Upper lobe of left lung (tissue), 6 donors: Measurements from ENCODE around the gene RASSF5. TPM values are rescaled to one million over a fixed set of nuclear protein-coding genes. Genes with fewer than 3 reads are reported as not detected.

Experiments used
- ATAC-seq, 2 donors: fragments of 200-7000 bp; cut with Tn5 transposase; one replicate each; pipeline ENCODE4 v1.9.1; 2022; ENCODE audit warnings: mild to moderate bottlenecking in 2 of 2, moderate library complexity in 2 of 2; ENCODE audit not compliant: low FRiP score in 2 of 2
- DNase-seq, 2 donors: peaks; one replicate each; pipeline ENCODE4 v3.0.0-alpha.2; 2019 to 2020
- H3K27ac ChIP-seq, 4 donors: fragments of 200-600 bp; sonication (generic); one replicate each; pipeline ENCODE4 v1.5.1; 2016 to 2019
- H3K27me3 ChIP-seq, 4 donors: fragments of 200-600 bp; sonication (generic); one replicate each; pipeline ENCODE4 v1.5.1; 2017 to 2019
- H3K36me3 ChIP-seq, 4 donors: fragments of 200-600 bp; sonication (generic); one replicate each; pipeline ENCODE4 v1.5.1; 2016 to 2019
- H3K4me1 ChIP-seq, 4 donors: fragments of 200-600 bp; sonication (generic); one replicate each; pipeline ENCODE4 v1.5.1; 2018 to 2019
- H3K4me3 ChIP-seq, 4 donors: fragments of 200-600 bp; sonication (generic); one replicate each; pipeline ENCODE4 v1.5.1; 2017 to 2019; ENCODE audit warnings: mild to moderate bottlenecking in 2 of 4, moderate library complexity in 1 of 4
- H3K9me3 ChIP-seq, 4 donors: fragments of 200-600 bp; sonication (generic); one replicate each; pipeline ENCODE4 v1.5.1; 2018 to 2019
- CTCF ChIP-seq, 6 experiments: fragments of 450-650 bp in 4 of 6; fragments of 200-600 bp in 2 of 6; sonication (generic) in 2 of 6; IDR thresholded peaks; one replicate each; pipeline ENCODE4 v1.5.1; 2016 to 2019; ENCODE audit warnings: antibody characterized with exemption in 6 of 6
- EP300 ChIP-seq, 4 donors: sonication (generic); formaldehyde crosslinking; IDR thresholded peaks; one replicate each; pipeline ENCODE4 v1.5.1; 2017; ENCODE audit warnings: antibody characterized with exemption in 4 of 4, control low read depth in 2 of 4
- POLR2A ChIP-seq, 4 donors: fragments of 450-650 bp; IDR thresholded peaks; one replicate each; pipeline ENCODE4 v1.5.1; 2016 to 2017; ENCODE audit warnings: antibody characterized with exemption in 4 of 4, mild to moderate bottlenecking in 2 of 4
- POLR2AphosphoS5 ChIP-seq, 2 donors: sonication (generic); formaldehyde crosslinking; IDR thresholded peaks; one replicate each; pipeline ENCODE4 v1.5.1; 2017; ENCODE audit warnings: antibody characterized with exemption in 2 of 2
- WGBS, 2 donors: methylation state at CpG; one replicate each; pipeline ENCODE4 v1.1.5; 2017 to 2018; 5-methylcytosine and 5-hydroxymethylcytosine counted together
- total RNA-seq, 6 donors: library from RNA; depleted of rRNA in 4 of 6; stranded (reverse); fragments of >200 nt in 4 of 6; gene quantifications; one replicate each; pipeline versions ENCODE4 v1.1.0 to v1.2.1, GENCODE V29; 2016 to 2021
- donor health status: DM: no; HTN: no; CAD: no; lungs with moderate emphysema.
- donor health status: DM: no; HTN: yes; CAD: no; lungs with severe emphysema.

The RASSF5 gene
- total RNA-seq, 6 donors from 2014 or later = 47.2 to 61.1 (median 54.9) TPM

GRCh38 chr1:206496131-206496793 lies 11.1 kb upstream of the RASSF5 start:
- ATAC-seq = no peak
- H3K27ac ChIP-seq = peak overlapping the region in 3 of 4 donors; percentile 25 to 58 (median 43)
- H3K4me3 ChIP-seq = no peak overlapping the region
- peaks cover 0 to 16% (median 4%) of the 10 kb centered on the region in 4 donors for H3K36me3 ChIP-seq
- H3K27me3 ChIP-seq = no peaks in the 10 kb centered on the region
- TF ChIP-seq POLR2AphosphoS5 (IDR thresholded peaks at IDR 0.05) = peak in 1 of 2 donors; percentile 11
- TF ChIP-seq CTCF (IDR thresholded peaks at IDR 0.05) = no peak
- no peak for TF ChIP-seq EP300 (IDR thresholded peaks at IDR 0.05)
- H3K9me3 ChIP-seq = no peaks in the 10 kb centered on the region
- 38 to 50% methylated on average over 6 of the region's 6 CpGs for WGBS, 2 donors
- no peak for DNase-seq
- peaks cover 24 to 42% (median 27%) of the 10 kb centered on the region in 4 donors for H3K4me1 ChIP-seq

GRCh38 chr1:206497363-206497762 lies 10.0 kb upstream of the RASSF5 start:
- WGBS, 2 donors = 75 to 89% methylated on average over 4 of the region's 4 CpGs
- ATAC-seq = no peak
- Histone ChIP-seq H3K9me3 (no peaks in the 10 kb centered on the region), H3K36me3 (peaks cover 0 to 7% (median 3%) of the 10 kb centered on the region in 4 donors), H3K4me1 (peaks cover 31 to 51% (median 36%) of the 10 kb centered on the region in 4 donors), H3K27ac (peak overlapping the region in 2 of 4 donors; percentile 30 to 44), H3K27me3 (no peaks in the 10 kb centered on the region), H3K4me3 (no peak overlapping the region)
- TF ChIP-seq CTCF (IDR thresholded peaks at IDR 0.05) (no peak), POLR2AphosphoS5 (IDR thresholded peaks at IDR 0.05) (no peak), EP300 (IDR thresholded peaks at IDR 0.05) (no peak), POLR2A (IDR thresholded peaks at IDR 0.05) (no peak)
- no peak for DNase-seq

GRCh38 chr1:206497774-206498173 lies 9.6 kb upstream of the RASSF5 start:
- Histone ChIP-seq H3K4me3 (no peak overlapping the region), H3K4me1 (peaks cover 31 to 55% (median 38%) of the 10 kb centered on the region in 4 donors), H3K27me3 (no peaks in the 10 kb centered on the region), H3K9me3 (no peaks in the 10 kb centered on the region), H3K27ac (peak overlapping the region in 3 of 4 donors; percentile 30 to 50 (median 44)), H3K36me3 (peaks cover 0 to 5% (median 2%) of the 10 kb centered on the region in 4 donors)
- ATAC-seq = peak in 1 of 2 donors; percentile 38
- TF ChIP-seq POLR2AphosphoS5 (IDR thresholded peaks at IDR 0.05) (peak; percentile 16 to 26), POLR2A (IDR thresholded peaks at IDR 0.05) (no peak), EP300 (IDR thresholded peaks at IDR 0.05) (peak in 1 of 4 donors; percentile 75), CTCF (IDR thresholded peaks at IDR 0.05) (no peak)
- peak in 1 of 2 donors; percentile 69 for DNase-seq
- WGBS, 2 donors = 85 to 87% methylated on average over 3 of the region's 3 CpGs

- no peak for ATAC-seq
- Histone ChIP-seq H3K27me3 (no peaks in the 10 kb centered on the region), H3K4me1 (peaks cover 34 to 62% (median 44%) of the 10 kb centered on the region in 4 donors), H3K36me3 (no peaks in the 10 kb centered on the region), H3K27ac (peak overlapping the region in 1 of 4 donors; percentile 50), H3K9me3 (no peaks in the 10 kb centered on the region), H3K4me3 (no peak overlapping the region)
- no peak for TF ChIP-seq EP300 (IDR thresholded peaks at IDR 0.05)
- TF ChIP-seq CTCF (IDR thresholded peaks at IDR 0.05) = no peak
- no peak for DNase-seq
- 69 to 82% methylated on average over 2 of the region's 2 CpGs for WGBS, 2 donors
Observed at GRCh38 chr1:206498685-206499084, 8.6 kb upstream of the RASSF5 start.

GRCh38 chr1:206500046-206500445 lies 7.3 kb upstream of the RASSF5 start:
- H3K27ac ChIP-seq = no peak overlapping the region
- TF ChIP-seq EP300 (IDR thresholded peaks at IDR 0.05) (no peak), POLR2A (IDR thresholded peaks at IDR 0.05) (no peak), CTCF (IDR thresholded peaks at IDR 0.05) (no peak)

More at GRCh38 chr1:206500046-206500445, 7.3 kb upstream of the RASSF5 start:
- Histone ChIP-seq H3K4me3 (no peak overlapping the region), H3K27me3 (no peaks in the 10 kb centered on the region), H3K36me3 (no peaks in the 10 kb centered on the region), H3K9me3 (no peaks in the 10 kb centered on the region), H3K4me1 (peaks cover 36 to 71% (median 55%) of the 10 kb centered on the region in 4 donors)
- WGBS, 2 donors = 86 to 88% methylated on average over 2 to 3 of the region's 3 CpGs
- ATAC-seq = no peak
- DNase-seq = no peak
